NCI-H69 (cell line): ENCODE measurements around the gene PPP1CC.
A peak's percentile ranks its signal among the peaks of the same experiment; 100 is the strongest.
"Not testable (repeated sequence)": the region's sequence is repeated elsewhere in the genome, so short reads cannot be mapped to it uniquely, and the experiment has no call there.

Source experiments
- DNase-seq: peaks from one replicate; lab custom pipeline; 2025; lab: John Stamatoyannopoulos, UW

PPP1CC gene

DNA sequence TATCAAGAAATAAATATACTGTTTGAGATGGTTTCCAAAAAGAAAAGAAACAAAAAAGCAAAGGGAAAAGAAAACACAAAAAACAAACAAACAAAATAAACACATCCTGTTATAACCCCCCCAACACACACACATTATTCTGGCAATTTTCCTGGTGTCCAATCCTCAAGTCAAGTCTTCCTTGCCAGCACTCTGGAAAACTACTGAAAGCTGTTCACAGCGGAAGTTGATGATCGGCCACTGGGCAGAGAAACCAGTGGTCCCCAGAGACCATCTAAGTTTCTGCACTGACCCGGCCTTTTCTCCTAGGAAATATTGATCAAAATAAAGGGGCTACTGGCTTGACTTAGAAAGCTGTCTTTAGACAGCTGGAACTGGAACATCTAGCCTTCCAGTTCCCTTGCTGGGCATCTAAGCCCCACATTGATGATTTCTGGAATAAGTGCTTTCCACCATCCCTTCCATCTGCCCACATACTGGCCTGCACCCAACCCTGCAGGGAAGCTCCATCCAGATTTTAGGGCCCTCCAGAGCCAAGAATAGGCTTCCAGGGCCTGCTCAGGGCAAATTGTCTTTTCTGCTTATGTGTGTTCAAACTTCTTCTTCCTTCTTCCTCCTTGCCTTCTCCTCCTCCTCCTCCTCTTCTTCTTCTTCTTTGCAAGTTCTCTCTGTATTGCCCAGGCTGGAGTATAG lies 11.6 kb upstream of the PPP1CC start:
- DNase-seq, result no peak

DNA sequence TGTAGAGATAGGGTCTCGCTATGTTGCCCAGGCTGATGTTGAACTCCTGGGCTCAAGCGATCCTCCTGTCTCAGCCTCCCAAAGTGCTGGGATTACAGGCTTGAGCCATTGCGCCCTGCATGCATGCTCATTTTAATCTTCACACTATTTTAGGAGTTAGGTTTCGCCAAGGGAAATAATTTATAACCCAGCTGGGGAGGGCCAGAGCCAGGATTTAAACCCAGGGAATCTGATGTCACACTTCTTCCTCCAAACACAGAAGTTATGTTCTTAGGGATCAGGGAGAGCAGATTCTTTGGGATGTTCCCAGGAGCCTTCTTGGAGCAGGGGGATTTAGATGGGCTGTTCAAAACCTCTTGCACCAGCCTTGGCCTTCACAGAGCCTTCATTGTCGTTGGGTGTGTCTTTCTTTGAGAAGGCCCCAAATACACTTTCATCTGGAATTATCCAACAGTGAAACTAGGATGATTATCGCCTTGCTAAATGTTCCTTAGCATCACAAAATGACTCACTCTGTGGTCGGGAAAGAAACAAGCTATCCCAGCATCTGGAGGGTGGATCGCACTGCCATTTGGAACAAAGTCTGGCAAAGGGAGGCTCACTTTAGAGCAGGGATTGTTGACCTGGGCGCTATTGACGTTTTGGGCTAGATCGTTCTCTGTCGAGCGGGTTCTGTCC lies 8.2 kb upstream of the PPP1CC start:
- DNase-seq, result no peak

- DNase-seq, result no peak
These were observed 3.9 kb upstream of the PPP1CC start for GRCh38 chr12:110746550-110746949.

- no peak for DNase-seq
These were observed 3.0 kb upstream of the PPP1CC start for GRCh38 chr12:110745542-110746284.

GRCh38 chr12:110744601-110745264 lies 2.0 kb upstream of the PPP1CC start:
- DNase-seq, result peak; percentile 27

GRCh38 chr12:110744151-110744571 lies 1.5 kb upstream of the PPP1CC start:
- no peak for DNase-seq

DNA sequence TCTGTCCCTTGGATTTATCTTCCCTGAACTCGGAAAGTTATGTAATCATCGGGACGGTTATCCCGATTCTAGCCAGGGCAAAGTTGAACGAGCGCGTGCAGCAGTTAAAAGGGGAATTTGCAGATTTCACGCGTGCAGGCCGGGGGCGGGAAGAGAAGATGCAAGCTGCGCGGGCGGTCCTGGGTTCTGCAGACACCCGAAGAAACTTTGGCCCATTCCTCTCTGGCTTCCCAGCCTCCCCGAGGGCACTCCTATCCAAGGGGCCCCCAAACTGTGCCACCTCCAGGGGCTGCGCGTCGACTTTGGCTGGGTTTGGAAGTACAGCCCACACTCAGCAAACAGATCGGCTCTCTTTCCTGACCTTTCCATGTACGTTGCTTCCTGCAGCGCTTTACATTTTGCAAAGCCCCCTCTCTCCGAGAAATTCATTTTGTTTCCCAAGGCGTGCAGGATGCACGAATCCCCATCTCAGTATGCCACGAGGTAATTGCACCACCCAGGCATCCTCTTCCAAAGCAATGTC lies 941 bp upstream of the PPP1CC start:
- DNase-seq, result peak; percentile 37

DNA sequence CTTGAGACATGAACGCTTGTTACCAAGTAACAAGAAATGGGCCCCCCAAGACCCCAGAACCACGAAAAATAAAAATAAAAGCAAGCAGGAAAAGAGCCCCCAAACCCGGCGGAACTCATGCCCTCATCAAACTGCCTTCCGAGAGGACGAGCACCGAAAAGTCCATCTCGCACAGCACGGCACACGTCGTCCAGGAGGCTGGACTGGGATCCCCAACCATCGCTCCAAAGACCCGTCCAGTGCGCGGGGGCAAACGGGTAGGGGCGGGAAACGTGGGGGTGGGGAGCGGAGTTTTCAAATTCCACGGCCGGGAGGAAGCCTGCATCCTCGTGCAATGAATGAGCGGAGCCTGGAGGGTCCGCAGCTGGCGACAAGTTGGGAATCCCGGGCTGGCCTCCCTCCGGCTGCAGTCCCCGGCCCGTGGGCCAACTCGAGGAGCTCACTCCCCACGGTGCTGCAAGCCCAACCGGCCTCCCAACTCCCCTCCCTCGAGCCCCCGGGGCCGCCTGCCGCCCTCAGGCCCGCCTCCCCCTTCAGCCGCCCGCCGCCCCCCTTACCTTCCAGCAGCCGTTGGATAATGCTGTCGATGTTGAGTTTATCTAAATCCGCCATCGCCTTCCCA lies 484 bp downstream of the PPP1CC start:
- peak; percentile 88 for DNase-seq

GRCh38 chr12:110741341-110742095 lies 1.2 kb downstream of the PPP1CC start:
- peak; percentile 78 for DNase-seq

GRCh38 chr12:110739894-110740293 lies 2.8 kb downstream of the PPP1CC start:
- no peak for DNase-seq

GRCh38 chr12:110739488-110739887 lies 3.2 kb downstream of the PPP1CC start:
- no peak for DNase-seq

- DNase-seq, result no peak
These were observed 5.2 kb downstream of the PPP1CC start for GRCh38 chr12:110737532-110737931.

DNA sequence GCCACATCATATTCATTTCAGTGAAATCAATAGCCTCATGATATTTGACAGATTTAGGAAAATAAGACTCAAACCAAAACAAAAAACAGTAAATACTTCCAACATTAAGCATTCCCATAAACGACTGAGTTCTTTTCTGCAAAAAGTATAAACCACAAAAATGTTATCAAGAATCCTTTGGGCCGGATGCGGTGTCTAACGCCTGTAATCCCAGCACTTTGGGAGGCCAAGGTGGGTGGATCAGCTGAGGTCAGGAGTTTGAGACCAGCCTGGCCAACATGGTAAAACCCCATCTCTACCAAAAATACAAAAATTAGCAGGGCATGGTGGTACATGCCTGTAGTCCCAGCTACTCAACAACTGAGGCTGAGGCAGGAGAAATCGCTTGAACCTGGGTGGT lies 5.7 kb downstream of the PPP1CC start:
- DNase-seq, result not testable (repeated sequence)

DNA sequence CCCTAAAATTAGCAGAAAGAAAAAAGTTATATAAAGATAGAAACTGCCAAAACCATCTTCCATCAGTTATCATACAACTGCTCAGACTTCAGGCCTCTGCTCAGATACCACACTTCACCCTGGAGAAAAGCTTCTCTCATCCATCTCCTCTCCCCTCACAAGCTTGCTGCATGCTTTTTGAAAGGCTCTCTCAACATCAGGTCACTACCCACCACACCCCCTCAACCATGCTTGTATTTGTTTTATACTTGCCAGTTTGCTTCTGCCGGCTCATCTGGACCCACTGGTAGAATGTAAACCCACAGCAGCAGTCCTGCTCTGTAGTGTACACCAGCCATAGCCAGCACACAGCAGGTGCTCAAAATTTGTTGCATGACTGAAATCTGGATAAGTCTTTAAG lies 8.8 kb downstream of the PPP1CC start:
- DNase-seq, result no peak

- no peak for DNase-seq
These were observed 9.5 kb downstream of the PPP1CC start for GRCh38 chr12:110733089-110733715.

- DNase-seq, result no peak
These were observed 10.1 kb downstream of the PPP1CC start for GRCh38 chr12:110732572-110732971.

GRCh38 chr12:110731479-110731878 lies 11.2 kb downstream of the PPP1CC start:
- DNase-seq, result no peak

- no peak for DNase-seq
These were observed 14.1 kb downstream of the PPP1CC start for GRCh38 chr12:110728628-110729027.

GRCh38 chr12:110726708-110727369 lies 15.9 kb downstream of the PPP1CC start:
- no peak for DNase-seq

DNA sequence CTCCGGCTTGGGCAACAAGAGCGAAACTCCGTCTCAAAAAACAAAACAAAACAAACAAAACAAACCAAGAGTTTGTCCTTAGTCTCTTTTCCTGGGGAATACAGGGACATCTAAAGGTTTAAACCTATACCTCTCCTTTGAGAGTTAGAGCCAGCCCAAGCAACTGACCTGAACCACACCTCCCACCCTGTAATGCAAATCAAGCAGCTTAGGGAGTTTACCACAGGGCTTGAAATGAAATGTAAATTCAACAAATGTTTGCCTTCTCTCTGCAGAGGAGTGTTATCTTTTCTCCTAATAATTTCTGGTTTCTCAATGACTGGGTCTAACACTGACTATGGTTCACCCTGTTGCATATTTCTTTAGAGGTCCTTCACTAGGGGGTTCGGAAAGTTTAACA lies 16.7 kb downstream of the PPP1CC start:
- no peak for DNase-seq
